HUES48 (cell line): ENCODE results near the gene DUS1L.
A peak's percentile ranks its signal among the peaks of the same experiment; 100 is the strongest.

Experiments
- H3K27ac ChIP-seq: one replicate; pipeline ENCODE4 v1.7.0; 2013; ENCODE audit warnings: low read depth, low read length, inconsistent platforms
- H3K27me3 ChIP-seq: 2 replicates; pipeline ENCODE4 v1.6.1; 2013; ENCODE audit warnings: mild to moderate bottlenecking, low read length; ENCODE audit not compliant: control insufficient read depth, insufficient read depth
- H3K36me3 ChIP-seq: 2 replicates; pipeline ENCODE4 v1.6.1; 2013; ENCODE audit warnings: low read length; ENCODE audit not compliant: control insufficient read depth, insufficient read depth
- H3K4me1 ChIP-seq: 2 replicates; pipeline ENCODE4 v1.6.1; 2013; ENCODE audit warnings: mild to moderate bottlenecking, low read length; ENCODE audit not compliant: control insufficient read depth, insufficient read depth
- H3K4me3 ChIP-seq: 2 replicates; pipeline ENCODE4 v1.5.1; 2013; ENCODE audit warnings: mild to moderate bottlenecking, low read depth, low read length
- H3K9ac ChIP-seq: 2 replicates; pipeline ENCODE4 v1.6.1; 2013; ENCODE audit warnings: mild to moderate bottlenecking, low read depth, low read length, moderate library complexity
- H3K9me3 ChIP-seq: 2 replicates; pipeline ENCODE4 v1.6.1; 2013; ENCODE audit warnings: low read length; ENCODE audit not compliant: control insufficient read depth, insufficient read depth

Gene DUS1L

DNA sequence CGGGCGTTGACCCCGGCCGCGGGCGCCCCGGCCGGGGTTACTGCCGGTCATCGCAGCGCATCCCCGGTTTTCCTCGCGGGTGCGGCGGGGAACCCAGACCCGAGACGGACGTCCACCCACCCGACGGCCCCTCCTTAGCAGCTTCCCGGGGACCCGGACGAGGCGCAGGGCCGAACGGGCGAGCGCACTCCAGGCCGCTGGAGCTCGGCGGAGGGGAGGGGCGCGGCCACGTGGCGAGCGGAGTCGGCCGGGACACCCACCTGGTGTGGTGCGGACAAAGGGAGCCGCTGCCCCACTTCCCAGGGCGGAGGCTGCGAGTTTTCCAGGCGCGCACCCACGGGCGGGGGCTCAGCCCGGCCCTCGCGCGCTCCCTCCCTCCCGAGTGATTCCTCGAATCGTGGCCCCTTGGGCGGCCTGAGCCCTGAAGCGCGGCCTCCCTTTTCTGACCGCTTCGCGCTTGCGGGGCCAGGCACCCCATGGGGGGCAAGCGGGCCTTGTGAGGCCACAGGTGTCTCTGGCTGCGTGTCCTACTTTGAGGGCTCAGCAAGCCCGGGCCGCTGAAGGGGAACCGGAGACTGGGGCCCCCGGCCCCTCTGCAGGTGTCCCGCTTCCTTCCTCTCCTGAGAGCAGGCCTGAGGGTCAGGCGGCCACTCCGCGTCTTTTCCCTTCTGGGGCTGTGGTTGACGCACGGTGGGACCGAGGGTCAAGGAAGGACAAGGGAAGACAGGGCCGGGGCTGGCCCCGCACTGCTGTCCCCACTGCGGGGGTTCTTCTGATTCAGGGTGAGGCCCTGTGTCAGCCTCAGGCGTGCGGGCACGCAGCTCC is 33.5 kb upstream of the DUS1L start:
- H3K27me3 ChIP-seq, result no peaks in the 10 kb centered on the region
- peaks cover 41% of the 10 kb centered on the region for H3K4me1 ChIP-seq

DNA sequence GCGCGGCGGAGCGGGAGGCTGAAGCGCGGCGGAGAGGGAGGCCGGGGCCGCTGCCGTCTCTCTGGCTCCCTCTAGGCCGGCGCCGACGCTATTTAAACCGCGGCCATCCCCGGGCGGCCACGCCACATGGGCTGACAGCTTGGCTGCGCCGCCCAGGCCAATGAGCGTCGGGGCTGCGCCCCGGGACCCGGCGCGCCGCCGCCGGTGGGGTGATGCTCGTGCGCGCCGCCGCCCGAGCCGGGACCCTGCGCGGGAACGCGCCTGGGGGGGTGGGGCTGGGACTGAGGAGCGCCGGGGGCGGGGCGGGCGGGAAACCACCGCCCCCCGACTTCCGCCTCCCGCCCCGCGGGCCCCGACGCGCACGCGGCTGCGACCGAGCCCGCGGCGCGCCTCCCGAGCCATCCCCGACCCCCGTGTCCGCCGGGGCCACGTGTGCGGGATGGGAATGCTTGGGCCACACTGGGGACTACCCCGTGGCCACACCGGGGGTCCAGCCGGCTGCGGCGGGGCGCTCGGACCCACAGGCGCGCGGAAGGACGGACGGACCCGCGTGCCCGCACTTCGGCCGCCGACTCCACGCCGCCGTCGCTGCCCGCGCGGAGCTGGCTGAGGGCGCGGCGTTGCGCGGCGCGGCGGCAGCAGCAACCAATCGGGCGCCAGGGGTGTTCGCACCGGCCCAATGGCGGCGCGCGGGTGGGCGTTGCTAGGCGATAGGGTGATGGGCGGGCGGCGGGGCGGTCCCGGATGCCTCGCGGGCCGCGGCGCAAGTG is 32.8 kb upstream of the DUS1L start, which contains the start of gene FASN:
Gene FASN, minus strand, starts transcription at position 68 of the 770 bp plus-strand sequence. CDS start 1,791 bp downstream, outside the sequence.
- Histone ChIP-seq H3K4me1 (peaks cover 33% of the 10 kb centered on the region; the same call in 1 of the 2 replicates), H3K4me3 (peak within 1 kb of the TSS; percentile 82), H3K9ac (peak within 1 kb of the TSS; percentile 83), H3K36me3 (peaks cover 26% of the 10 kb centered on the region), H3K9me3 (no peaks in the 10 kb centered on the region), H3K27ac (peak within 1 kb of the TSS; percentile 97), H3K27me3 (no peaks in the 10 kb centered on the region)

More for the DNA sequence above, 33.5 kb upstream of the DUS1L start:
- peaks cover 18% of the 10 kb centered on the region for H3K36me3 ChIP-seq
- no peaks in the 10 kb centered on the region for H3K9me3 ChIP-seq
- peak overlapping the region; percentile 82 for H3K9ac ChIP-seq
- peak overlapping the region; percentile 72 for H3K4me3 ChIP-seq
- peak overlapping the region; percentile 97 for H3K27ac ChIP-seq

DNA sequence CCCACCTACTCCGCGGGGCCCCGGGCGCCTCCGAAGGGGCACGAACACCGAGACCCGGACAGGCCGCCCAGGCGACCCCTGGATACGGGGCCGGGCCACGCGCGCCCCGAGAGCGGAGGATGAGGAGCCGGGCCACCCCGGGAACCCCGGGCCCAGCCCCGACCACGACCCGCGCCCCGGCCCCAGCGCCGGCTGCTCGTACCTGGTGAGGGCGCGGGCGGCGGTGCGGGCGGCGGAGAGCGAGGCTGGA is 32.2 kb upstream of the DUS1L start:
- H3K9me3 ChIP-seq, result no peaks in the 10 kb centered on the region
- peak overlapping the region; percentile 75; the same call in 1 of the 2 replicates for H3K9ac ChIP-seq
- H3K27me3 ChIP-seq, result no peaks in the 10 kb centered on the region
- H3K4me3 ChIP-seq, result peak overlapping the region; percentile 82
- peaks cover 31% of the 10 kb centered on the region for H3K36me3 ChIP-seq
- peak overlapping the region; percentile 86 for H3K27ac ChIP-seq
- peaks cover 29% of the 10 kb centered on the region; the same call in 1 of the 2 replicates for H3K4me1 ChIP-seq

DNA sequence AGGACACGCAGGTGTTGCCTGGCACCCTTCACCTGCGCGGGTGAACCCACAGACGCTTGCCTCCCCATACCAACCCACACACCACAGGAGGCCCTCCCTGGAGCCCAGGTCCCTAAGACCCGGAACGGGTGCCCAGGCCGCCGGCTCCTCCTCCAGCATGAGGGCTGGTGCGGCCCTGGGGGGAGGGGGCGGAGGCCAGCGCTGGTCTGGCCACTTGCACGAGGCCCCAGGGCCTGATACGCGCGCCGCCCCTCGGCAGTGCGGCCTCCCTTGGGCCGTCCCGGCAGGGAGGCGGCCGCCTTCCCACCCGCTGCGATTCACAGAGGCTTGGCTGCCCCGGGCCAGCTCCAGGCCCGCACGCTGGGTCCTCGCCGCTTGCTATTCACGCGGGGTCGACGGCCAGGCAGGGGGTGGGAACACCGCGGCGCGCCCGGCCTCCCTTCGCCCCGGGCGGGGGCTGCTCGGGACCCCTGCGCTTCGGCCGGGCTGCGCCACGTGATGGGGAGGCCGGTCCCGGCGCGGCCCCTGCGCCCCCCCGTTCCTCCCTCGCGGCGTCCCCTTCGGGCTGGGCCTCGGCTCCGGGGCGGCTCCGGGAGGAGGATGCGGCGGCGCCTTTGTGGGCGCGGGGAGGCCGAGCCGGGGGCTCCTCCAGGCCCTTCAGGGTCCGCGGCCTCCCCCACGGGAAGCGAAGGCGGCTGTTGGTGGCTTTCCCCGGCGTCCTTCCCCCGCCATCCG is 31.7 kb upstream of the DUS1L start:
- peaks cover 34% of the 10 kb centered on the region for H3K36me3 ChIP-seq

DNA sequence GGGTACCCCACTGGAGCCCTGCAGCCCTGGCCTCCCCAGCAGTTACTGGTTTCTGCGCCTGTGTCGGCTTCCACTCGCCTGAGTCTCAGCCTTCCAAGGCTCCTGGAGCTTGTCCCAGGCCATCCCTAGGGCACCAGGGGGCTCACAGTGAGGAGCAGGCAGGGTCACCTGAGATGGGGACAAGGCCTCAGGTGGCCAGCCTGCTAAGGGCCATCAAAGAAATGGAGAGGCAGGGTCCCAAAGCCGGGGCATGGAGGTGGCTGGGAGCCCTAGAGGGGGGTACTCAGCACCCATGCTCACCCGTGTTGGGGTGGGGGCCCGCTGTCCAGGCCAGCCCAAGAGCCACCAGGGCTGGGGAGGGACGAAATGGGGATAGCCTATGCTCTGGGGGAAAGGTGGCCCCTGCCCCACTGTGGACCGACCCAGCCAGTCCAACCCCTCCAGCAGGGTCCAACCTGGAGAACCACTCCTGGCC is 31.1 kb upstream of the DUS1L start:
- Histone ChIP-seq H3K9ac (peak overlapping the region; percentile 75; the same call in 1 of the 2 replicates), H3K4me3 (peak overlapping the region; percentile 82), H3K27me3 (no peaks in the 10 kb centered on the region), H3K9me3 (no peaks in the 10 kb centered on the region), H3K36me3 (peaks cover 40% of the 10 kb centered on the region), H3K27ac (no peak overlapping the region), H3K4me1 (peaks cover 23% of the 10 kb centered on the region; the same call in 1 of the 2 replicates)

More for the DNA sequence above, 31.7 kb upstream of the DUS1L start:
- H3K9ac ChIP-seq, result peak overlapping the region; percentile 75; the same call in 1 of the 2 replicates
- peaks cover 28% of the 10 kb centered on the region; the same call in 1 of the 2 replicates for H3K4me1 ChIP-seq
- peak overlapping the region; percentile 86 for H3K27ac ChIP-seq
- H3K4me3 ChIP-seq, result peak overlapping the region; percentile 82
- no peaks in the 10 kb centered on the region for H3K9me3 ChIP-seq
- no peaks in the 10 kb centered on the region for H3K27me3 ChIP-seq

DNA sequence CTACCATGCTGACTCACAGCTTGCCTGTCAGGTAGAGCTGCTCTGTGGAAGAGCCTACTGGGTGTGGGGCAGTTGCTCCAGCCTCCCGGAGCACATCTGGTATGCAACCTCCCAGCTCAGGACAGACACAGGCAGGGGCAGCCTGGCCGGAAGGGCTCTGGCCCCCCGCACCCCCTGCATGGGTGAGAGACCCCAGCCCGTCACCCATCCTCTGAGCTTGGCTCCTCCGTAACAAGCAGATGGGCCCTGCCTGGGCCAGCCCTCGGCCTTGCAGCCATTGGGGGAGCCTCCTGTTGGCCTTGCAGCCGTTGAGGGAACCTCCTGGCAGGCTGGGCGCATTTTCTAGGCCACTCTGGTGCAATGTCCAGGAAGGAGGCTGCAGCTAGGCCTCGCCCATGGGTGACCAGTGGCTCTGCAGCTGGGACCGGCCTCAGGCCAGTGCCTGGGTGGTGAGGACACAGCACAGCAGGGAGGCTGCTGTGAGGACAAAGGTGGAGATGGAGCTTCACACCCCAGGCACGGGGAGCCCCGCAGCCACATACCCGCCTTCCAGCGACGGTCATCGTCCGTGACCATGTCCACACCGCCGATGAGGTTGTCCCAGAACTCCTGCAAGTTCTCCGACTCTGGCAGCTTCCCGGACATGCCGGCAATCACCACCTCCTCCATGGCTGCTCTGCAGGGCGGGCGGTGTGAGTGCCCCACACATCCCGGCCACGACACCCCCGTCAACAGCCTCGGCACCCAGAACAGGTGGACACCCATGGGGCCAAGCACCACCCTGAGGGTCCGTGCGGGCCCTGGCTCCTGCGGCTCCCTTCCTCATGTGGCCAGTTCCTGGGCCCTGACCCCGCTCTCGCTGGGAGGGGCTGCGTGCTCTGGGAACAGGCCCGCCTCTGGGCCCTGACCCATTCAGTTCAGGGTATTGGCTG is 30.4 kb upstream of the DUS1L start:
- Histone ChIP-seq H3K4me1 (peaks cover 16% of the 10 kb centered on the region; the same call in 1 of the 2 replicates), H3K36me3 (peaks cover 47% of the 10 kb centered on the region), H3K4me3 (peak overlapping the region; percentile 82; the same call in 1 of the 2 replicates), H3K9ac (no peak overlapping the region), H3K9me3 (no peaks in the 10 kb centered on the region), H3K27ac (no peak overlapping the region), H3K27me3 (no peaks in the 10 kb centered on the region)

DNA sequence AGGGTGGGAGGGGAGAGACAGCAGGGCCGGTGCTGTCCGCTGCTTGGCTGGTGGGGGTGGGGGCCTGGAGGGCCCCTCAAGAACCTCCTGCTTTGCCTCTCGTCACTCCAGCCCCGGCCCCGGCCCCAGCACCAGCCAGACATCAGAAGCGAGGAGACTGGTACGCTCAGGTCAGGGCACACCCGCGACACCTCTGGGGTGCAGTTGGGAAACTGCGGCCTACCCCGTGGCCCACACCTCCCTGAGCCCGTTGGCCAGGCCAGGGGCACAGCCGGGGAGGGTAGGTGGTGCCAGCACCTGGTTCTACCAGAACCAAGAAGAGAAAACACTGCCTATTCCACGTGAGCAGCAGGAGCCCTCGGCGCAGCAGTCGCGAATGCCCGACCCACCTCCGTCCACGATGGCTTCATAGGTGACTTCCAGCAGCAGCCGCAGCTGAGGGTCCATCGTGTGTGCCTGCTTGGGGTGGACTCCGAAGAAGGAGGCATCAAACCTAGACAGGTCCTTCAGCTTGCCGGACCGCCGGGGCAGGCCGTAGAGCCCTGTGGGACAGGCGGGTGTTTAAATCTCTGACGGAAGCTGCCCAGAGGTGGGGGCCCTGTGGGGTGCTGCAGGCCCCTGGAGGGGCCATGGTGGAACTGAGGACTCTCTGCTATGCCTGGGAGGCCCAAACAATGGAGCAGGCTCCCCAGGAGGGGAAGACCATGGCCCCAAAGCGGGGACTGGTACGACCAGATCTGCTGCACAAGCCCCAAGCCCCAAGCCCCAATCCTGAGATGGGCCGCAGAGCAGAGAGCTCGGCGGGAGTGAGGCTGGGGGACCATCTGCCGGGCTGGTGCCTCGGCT is 29.6 kb upstream of the DUS1L start:
- H3K36me3 ChIP-seq, result peaks cover 56% of the 10 kb centered on the region
- no peak overlapping the region for H3K4me3 ChIP-seq
- H3K9ac ChIP-seq, result no peak overlapping the region
- no peak overlapping the region for H3K27ac ChIP-seq
- H3K9me3 ChIP-seq, result no peaks in the 10 kb centered on the region
- peaks cover 15% of the 10 kb centered on the region; the same call in 1 of the 2 replicates for H3K4me1 ChIP-seq
- no peaks in the 10 kb centered on the region for H3K27me3 ChIP-seq

DNA sequence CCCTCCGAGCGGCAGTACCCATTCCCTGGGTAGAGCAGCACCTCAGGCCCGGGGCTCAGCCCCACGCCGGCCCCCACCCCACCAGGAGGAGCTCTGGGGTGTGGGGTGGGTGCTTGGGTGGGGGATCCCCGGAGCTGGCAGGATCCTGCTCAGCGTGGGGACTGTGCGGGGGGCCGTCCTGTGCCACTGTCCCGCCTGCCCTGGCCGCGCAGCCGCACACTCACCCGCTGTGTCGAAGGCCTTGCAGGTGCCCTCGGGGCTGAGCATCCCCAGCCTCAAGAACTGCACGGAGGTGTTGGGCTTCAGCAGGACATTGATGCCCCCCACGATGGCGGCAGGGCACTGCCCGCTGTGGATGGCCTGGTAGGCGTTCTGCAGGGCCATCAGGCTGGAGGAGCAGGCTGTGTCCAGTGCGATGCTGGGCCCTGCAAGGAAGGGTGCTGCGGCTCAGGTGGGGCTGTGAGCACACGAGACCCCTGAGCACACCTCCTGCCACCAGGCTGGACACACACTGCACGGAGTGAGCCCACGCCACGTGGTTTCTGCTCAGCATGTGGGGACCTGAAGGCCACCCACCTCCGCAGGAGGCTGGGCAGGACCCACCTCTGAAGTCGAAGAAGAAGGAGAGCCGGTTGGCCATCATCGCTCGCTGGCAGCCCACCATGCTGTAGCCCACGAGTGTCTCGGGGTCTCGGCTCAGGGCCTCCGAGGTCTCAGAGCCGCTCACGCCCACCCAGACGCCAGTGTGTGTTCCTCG is 27.6 kb upstream of the DUS1L start:
- no peak overlapping the region for H3K9ac ChIP-seq
- no peak overlapping the region for H3K4me3 ChIP-seq
- peaks cover 7% of the 10 kb centered on the region; the same call in 1 of the 2 replicates for H3K4me1 ChIP-seq
- H3K27me3 ChIP-seq, result no peaks in the 10 kb centered on the region
- H3K9me3 ChIP-seq, result no peaks in the 10 kb centered on the region
- H3K27ac ChIP-seq, result no peak overlapping the region
- H3K36me3 ChIP-seq, result peaks cover 76% of the 10 kb centered on the region

DNA sequence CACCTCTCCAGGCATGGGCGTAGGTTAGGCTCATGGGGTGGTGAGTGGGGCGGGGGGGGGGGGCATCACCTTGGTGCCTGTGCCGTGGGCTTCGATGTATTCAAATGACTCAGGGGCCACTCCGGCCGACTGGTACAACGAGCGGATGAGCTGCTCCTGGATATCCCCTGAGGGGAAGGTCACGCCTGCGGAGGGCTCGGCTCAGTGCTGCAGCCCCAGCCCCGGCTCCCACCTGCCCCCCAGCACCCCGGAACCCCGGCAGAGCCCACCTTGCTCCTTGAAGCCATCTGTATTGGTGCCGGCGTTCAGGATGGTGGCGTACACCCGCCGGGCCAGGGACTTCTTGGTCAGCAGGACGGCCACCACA is 27.0 kb upstream of the DUS1L start:
- Histone ChIP-seq H3K27ac (no peak overlapping the region), H3K36me3 (peaks cover 82% of the 10 kb centered on the region), H3K9me3 (no peaks in the 10 kb centered on the region), H3K4me3 (no peak overlapping the region), H3K4me1 (peaks cover 7% of the 10 kb centered on the region; the same call in 1 of the 2 replicates), H3K27me3 (no peaks in the 10 kb centered on the region), H3K9ac (no peak overlapping the region)
